Posterior cingulate gyrus (tissue), 11 donors: Measurements from ENCODE around the gene SNX9.
"Not testable (repeated sequence)": the region's sequence is repeated elsewhere in the genome, so short reads cannot be mapped to it uniquely, and the experiment has no call there.

Experiments used
- DNase-seq, 10 donors: peaks; one replicate each; pipeline versions ENCODE4 v3.0.0 to v3.0.0-alpha.2; 2020 to 2021; ENCODE audit warnings: mixed read lengths in 3 of 10
- intact Hi-C: fragments of 100-400 bp; cut with DNase I; formaldehyde crosslinking; loops from one replicate; pipeline ENCODE4 v1.15.1; 2023

Gene SNX9

GRCh38 chr6:157966589-157966977, 143.5 kb downstream of the SNX9 start:
- DNase-seq: peak in 2 of 10 donors; percentile 47 to 49
- intact Hi-C loops: no loop called here

DNA sequence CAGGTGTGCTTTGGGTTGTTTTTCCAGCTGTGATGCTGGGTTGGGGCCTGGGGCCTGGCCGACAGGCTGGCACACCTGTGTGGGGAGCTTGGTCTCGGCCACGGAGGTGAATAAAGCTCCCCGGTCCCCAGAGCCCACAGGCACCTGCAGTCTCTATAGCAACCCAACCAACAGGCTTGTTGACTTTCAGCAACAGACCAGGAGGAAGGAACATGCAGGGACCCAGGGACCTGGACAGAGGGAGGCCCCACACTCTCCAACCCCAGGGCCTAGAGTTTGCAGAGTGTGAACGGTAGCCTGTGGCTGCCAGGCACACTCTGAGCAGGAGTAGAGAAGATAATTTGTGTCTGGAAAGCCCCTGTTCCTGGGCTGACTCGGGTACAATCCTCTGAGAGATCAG, 144.0 kb downstream of the SNX9 start:
- intact Hi-C loops: no loop called here
- DNase-seq: peak in 2 of 10 donors; percentile 60 to 68

- DNase-seq: peak in 2 of 10 donors; percentile 36 to 54
- intact Hi-C loops: no loop called here
These were observed 144.4 kb downstream of the SNX9 start for GRCh38 chr6:157967486-157967885.

DNA sequence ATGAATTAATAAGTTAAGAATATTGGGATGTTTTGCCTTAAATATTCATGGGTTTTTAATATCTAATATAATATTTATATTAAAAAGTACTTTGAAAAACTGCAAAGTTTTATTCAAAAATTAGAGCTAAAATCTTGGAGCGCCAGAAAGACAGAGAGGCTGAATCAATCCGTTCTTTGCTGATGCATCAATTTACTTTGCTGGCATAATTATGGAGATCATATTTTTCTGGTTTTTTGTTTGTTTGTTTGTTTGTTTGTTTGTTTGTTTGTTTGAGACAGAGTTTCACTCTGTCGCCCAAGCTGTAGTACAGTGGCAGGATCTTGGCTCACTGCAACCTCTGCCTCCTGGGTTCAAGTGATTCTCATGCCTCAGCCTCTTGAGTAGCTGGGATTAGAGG, 149.1 kb downstream of the SNX9 start:
- intact Hi-C loops, DNase-seq: not testable (repeated sequence)

- intact Hi-C loops: no loop called here
- peak in 2 of 10 donors; percentile 31 to 36 for DNase-seq
These were observed 151.4 kb downstream of the SNX9 start for GRCh38 chr6:157974341-157974894.

DNA sequence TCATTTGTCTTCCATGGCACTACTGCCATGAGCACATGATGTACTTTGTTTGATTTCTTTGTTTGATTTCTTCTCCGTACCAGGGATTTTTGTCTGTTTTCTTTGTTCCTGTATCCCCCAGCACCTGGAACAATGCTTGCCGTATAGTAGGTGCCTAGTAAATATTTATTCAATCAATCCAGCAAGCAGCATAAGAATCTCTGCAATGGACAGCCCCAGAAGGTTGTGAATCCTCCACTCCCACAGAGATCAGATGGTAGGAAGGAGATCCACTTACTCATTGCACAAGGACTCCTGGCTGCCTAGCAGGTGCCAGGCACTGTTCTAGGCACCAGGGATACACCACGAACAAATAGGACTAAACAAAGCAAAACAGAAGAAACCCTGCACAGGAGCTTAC, 151.9 kb downstream of the SNX9 start:
- DNase-seq: no peak
- intact Hi-C loops: no loop called here

- intact Hi-C loops: no loop called here
- peak in 1 of 10 donors; percentile 8 for DNase-seq
These were observed 152.4 kb downstream of the SNX9 start for GRCh38 chr6:157975456-157975855.

- intact Hi-C loops: no loop called here
- peak in 2 of 10 donors; percentile 68 to 76 for DNase-seq
These were observed 153.5 kb downstream of the SNX9 start for GRCh38 chr6:157976345-157977175.

DNA sequence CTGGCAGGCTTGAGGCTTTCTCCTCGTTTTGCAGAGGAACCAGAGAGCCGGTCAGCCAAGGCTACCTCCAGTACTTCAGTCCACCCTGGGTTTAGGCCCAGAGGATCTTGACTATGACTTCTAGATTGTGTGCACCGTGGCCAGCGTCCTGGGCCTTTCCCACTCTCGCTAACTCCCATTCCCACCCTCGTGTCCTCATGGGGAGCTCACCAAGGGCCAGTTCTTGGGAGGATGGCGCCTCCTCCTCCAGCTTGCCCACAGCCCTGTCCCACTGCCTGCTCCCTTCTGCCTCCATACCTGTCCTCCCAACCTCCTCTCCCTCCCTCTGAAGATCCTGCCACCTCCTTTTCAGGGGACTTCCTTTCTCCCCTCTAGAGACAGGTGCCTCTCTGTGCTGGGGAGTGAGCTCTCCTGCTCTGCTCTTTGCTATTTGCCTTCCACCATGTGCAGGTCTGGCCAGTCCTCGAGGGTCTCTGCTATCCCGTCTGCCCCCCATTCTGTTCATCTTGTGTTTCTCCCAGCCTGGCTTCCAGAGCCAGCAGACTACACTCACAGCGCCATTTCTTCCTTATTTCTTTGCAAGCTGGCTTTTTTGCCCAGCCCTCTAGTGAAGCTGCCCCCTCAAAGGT, 154.2 kb downstream of the SNX9 start:
- intact Hi-C loops: no loop called here
- peak in 2 of 10 donors; percentile 32 to 55 for DNase-seq

- peak in 1 of 10 donors; percentile 40 for DNase-seq
- intact Hi-C loops: no loop called here
These were observed 155.2 kb downstream of the SNX9 start for GRCh38 chr6:157978021-157978783.

GRCh38 chr6:157980288-157981131, 157.5 kb downstream of the SNX9 start:
- DNase-seq: no peak
- intact Hi-C loops: loop anchor here (5.0 kb wide), 1 partner anchor 92 kb away; no protein-coding TSS in a partner anchor

GRCh38 chr6:157981132-157981394, 158.0 kb downstream of the SNX9 start:
- intact Hi-C loops: loop anchor here (5.0 kb wide), 1 partner anchor 91 kb away; no protein-coding TSS in a partner anchor

GRCh38 chr6:157981395-157982101, 158.5 kb downstream of the SNX9 start, which contains the start of gene SYNJ2:
SYNJ2 (plus strand) TSS chr6:157981863; CDS start chr6:157981962, 99 bp downstream.
- intact Hi-C loops: loop anchor here (5.0 kb wide), 1 partner anchor 91 kb away; no protein-coding TSS in a partner anchor
- peak; percentile 58 to 96 (median 64) for DNase-seq

More at GRCh38 chr6:157981132-157981394, 158.0 kb downstream of the SNX9 start:
- peak in 1 of 10 donors; percentile 85 for DNase-seq

GRCh38 chr6:157982102-157982562, 159.1 kb downstream of the SNX9 start:
- DNase-seq: peak in 1 of 10 donors; percentile 42
- intact Hi-C loops: loop anchor here (5.0 kb wide), 1 partner anchor 90 kb away; no protein-coding TSS in a partner anchor

DNA sequence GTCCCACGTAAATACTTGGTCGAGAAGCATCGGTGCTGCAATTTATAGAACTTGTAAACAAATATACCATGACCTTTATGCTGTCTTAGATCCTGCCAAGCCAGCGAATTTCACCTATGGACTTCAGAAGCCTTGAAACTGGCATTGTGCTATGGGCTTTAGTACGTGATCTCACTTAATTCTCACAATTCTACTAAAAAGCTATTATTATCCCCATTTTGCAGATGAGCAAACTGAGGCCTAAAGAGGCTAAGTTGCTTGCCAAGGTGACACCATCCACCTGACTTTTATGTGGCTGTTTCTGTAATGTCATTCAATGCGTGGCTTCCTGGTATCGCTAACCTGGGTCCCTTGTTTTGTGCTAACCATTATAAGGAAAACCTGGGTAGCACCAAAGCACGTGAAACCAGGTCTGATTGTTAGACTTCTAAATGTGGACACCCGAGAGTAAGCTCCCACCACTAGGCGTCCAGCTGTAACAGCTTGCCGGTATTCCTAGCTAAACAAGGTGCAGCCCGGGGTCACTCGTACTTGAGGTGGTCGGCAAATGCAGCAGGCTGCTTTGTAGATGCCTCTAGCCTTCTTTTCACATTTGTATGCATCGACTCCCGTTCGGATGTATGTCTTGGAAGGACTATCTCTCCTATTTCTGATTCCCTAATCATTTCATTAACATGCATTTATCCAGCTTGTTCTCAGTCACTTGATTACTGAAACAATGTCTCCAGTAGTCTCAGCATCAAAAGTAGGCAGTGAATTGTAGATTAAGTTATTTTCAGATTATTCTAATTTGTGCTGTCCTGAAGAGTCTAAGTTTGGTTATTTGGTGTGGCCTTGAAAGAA, 159.7 kb downstream of the SNX9 start:
- DNase-seq: peak in 1 of 10 donors; percentile 77
- intact Hi-C loops: loop anchor here (5.0 kb wide), 1 partner anchor 90 kb away; no protein-coding TSS in a partner anchor

GRCh38 chr6:157983406-157984119, 160.5 kb downstream of the SNX9 start:
- DNase-seq: peak in 1 of 10 donors; percentile 18
- intact Hi-C loops: loop anchor here (5.0 kb wide), 1 partner anchor 89 kb away; no protein-coding TSS in a partner anchor

GRCh38 chr6:157984128-157984527, 161.1 kb downstream of the SNX9 start:
- intact Hi-C loops: loop anchor here (5.0 kb wide), 1 partner anchor 88 kb away; no protein-coding TSS in a partner anchor
- DNase-seq: no peak
